GM21381 (cell line): ENCODE results near the gene FAT4.

Experiments
- ATAC-seq: cut with Tn5 transposase; IDR thresholded peaks from one replicate; pipeline ENCODE4 v1.9.1; 2021; ENCODE audit warnings: mild to moderate bottlenecking, moderate library complexity; ENCODE audit not compliant: unreplicated experiment

FAT4 gene, protein sequence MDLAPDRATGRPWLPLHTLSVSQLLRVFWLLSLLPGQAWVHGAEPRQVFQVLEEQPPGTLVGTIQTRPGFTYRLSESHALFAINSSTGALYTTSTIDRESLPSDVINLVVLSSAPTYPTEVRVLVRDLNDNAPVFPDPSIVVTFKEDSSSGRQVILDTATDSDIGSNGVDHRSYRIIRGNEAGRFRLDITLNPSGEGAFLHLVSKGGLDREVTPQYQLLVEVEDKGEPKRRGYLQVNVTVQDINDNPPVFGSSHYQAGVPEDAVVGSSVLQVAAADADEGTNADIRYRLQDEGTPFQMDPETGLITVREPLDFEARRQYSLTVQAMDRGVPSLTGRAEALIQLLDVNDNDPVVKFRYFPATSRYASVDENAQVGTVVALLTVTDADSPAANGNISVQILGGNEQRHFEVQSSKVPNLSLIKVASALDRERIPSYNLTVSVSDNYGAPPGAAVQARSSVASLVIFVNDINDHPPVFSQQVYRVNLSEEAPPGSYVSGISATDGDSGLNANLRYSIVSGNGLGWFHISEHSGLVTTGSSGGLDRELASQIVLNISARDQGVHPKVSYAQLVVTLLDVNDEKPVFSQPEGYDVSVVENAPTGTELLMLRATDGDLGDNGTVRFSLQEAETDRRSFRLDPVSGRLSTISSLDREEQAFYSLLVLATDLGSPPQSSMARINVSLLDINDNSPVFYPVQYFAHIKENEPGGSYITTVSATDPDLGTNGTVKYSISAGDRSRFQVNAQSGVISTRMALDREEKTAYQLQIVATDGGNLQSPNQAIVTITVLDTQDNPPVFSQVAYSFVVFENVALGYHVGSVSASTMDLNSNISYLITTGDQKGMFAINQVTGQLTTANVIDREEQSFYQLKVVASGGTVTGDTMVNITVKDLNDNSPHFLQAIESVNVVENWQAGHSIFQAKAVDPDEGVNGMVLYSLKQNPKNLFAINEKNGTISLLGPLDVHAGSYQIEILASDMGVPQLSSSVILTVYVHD (N-terminal part only)

DNA sequence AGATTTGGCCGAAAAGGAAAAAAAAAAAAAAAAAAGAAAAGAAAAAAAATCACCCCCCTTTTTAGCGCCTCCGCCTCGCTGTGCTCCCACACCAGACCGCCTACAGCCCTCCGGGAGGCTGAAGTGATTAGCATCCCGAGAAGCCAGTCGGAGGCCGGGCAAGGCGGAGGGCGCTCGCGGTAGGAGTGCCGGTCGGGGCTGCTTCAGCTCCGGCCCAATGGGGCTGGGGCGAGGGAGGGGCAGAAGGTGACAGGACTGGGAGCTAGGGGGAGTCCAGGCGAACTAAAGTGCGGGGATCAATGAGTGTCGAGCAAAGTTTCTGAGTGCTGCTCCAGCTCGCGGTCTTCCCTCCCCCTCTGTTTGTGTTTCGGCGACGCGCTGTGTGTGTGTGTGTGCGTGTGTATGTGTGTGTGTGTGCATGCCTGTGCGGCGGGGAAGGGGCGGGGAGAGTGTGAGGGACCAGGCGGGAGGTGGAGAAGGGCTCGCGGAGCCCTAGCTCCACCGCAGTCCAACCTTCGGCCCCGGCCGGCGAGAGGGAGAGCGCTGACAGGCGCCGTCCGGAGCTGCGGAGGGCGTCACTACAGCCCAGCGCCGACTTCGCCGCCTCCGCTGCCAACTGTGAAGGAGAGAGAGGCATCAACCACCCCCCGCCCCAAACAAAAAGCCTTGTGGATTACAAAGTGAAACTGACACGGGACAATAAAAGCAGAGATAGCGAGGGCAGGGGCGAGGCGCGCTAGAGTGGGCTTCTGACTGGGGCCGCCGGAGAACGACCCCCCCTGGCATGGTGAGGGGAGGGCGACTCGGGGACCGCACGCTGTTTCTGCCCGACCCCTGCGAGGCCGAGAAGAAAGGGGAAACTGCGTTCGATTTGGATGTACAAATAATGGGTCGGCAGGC is at the start of gene FAT4:
TSS of gene FAT4 (plus strand) at position 280 of the 900 bp plus-strand sequence. CDS start 1,457 bp downstream, outside the sequence.
- peak; percentile 77 for ATAC-seq

GRCh38 chr4:125265846-125266245 is 48.9 kb upstream of the FAT4 start:
- ATAC-seq = no peak

DNA sequence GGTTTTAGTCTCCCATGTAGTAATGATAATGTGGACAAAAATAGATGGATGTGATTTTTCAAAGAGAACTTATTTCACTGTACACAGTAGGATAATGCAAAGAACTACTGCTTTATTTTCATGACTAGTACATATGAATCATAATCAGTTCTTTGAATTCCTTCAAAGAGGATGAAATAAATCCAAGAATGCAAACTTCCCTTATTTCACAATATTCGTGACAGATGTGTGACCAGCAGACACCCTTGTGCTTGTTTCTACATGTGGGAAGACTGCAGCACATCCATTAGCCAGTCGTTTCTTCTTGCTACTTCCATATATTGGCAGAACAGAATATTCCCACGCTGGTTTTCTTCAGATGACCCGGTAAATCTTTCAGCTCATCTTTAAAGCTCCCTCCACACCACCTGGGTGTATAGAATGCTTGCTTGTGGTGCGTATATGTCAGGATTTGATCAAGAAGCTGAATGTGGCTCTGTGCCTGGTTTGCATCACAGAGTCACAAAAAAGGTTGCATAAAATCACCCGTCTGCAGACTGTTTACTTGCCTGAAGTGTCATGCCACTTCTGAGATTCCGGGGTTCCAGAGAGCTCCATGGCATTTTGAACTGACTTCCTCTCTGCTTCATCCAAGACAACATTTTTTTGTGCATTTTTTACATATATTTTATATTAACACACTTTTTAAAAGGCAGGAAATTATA is 47.7 kb upstream of the FAT4 start:
- no peak for ATAC-seq

DNA sequence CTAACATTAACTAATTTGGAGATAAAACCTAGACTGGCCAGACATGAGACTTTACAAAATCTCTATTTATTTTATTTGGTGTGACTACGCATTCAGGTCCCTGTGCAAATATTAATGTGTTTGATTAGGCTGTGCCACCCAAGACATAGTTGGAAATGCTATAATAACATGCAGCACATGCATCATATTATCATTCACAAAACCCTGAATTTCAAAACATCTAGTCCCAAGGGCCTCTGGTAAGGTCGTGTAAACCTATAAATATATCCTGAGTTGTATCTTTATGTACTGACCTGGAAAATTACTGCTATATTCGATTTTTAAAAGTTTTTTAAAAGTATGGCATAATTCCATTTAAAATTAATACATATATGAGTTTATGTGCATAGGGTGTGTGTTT is 47.1 kb upstream of the FAT4 start:
- no peak for ATAC-seq

GRCh38 chr4:125268068-125268755 is 46.5 kb upstream of the FAT4 start:
- ATAC-seq = no peak

DNA sequence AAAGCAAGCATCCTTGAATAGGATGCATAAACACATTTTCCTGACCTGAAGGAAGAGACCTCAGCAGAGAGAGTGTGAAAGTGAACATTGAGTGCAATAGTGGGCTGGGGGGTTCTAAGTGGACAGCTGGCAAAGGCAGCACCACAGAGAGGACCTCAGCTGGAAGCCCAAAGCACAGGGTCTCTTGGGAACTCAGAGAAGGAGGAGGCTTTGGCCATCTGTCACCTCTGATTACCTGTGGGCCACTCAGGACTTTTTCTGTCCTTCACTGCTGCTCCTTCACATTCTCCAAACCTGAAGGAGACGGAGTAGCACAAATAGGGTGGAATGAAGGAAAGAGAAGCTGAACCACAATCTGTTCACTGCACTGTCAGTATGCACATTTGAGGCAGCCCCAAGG is 37.9 kb upstream of the FAT4 start:
- ATAC-seq = no peak

- ATAC-seq = no peak
Measured at GRCh38 chr4:125277790-125278189, 37.0 kb upstream of the FAT4 start.

- ATAC-seq = no peak
Measured at GRCh38 chr4:125280892-125281403, 33.8 kb upstream of the FAT4 start.

- no peak for ATAC-seq
Measured at GRCh38 chr4:125283707-125284279, 31.0 kb upstream of the FAT4 start.

- no peak for ATAC-seq
Measured at GRCh38 chr4:125297116-125297515, 17.6 kb upstream of the FAT4 start.

- ATAC-seq = no peak
Measured at GRCh38 chr4:125303058-125303457, 11.7 kb upstream of the FAT4 start.

- no peak for ATAC-seq
Measured at GRCh38 chr4:125303821-125304220, 10.9 kb upstream of the FAT4 start.

- no peak for ATAC-seq
Measured at GRCh38 chr4:125306112-125306511, 8.6 kb upstream of the FAT4 start.

DNA sequence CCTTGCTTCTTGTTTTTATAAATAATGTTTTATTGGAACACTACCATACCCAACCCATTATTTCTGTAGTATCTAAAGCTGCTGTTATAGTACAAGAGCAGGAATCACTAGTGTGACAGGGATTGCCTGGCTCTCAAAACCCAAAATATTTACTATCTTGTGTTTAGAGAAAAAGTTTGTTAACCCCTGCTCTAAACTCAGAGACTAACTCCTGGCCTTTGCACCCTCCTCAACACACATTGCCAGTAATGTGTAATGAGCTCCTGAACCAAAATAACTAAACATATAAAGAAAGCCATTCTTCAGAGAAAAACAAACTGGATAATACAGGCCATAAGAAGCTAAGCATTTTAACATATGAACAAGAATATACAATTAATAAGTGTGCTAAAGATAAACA is 8.2 kb upstream of the FAT4 start:
- ATAC-seq = no peak

DNA sequence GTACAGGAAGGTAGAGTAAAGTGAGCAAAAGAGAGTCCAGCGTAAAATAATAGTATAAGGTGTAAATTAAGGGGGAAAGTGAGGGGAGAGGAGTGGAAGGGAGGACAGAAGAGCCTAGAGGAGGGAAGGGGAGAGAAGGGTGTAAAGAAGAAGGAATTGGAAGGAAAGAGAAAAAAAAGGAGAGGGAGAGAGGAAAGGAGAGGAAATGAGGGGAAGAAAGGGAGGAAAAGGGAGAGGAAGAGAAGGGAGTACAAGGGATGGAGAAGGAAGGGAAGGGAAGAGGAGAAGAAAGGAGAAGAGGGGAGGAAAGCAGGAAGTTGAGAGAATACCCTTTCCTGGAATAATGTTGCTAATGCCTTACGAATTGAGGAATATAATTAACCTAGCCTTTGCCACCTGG is 3.3 kb upstream of the FAT4 start:
- ATAC-seq = no peak

DNA sequence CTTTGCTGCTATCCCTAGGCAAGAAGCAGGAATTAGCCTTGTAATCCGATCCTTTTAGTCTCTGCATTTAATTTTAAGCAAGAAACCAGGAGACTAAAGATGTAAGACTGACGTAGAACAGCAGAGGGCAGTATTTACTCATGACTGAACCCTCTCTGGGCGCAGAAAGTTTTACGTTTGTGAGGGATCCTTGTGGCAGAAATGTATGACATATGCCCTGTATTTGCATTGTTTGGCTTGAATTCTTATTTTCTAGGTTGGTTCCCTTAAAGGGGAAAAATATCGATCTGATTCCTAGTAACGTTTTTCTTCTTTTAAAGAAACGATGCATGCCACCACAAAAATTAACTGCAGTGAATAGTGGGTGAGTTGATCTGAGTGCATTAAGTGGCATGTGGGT is 1.3 kb upstream of the FAT4 start:
- peak; percentile 44 for ATAC-seq

GRCh38 chr4:125313989-125314667 is 627 bp upstream of the FAT4 start:
- ATAC-seq = no peak
